ENCODE data around the gene PCSK1N. TPM values are rescaled to one million over a fixed set of nuclear protein-coding genes. Genes with fewer than 3 reads are reported as not detected.

Gene PCSK1N
- total RNA-seq, 1 experiment from 2014 or later: 0.22 TPM

- no peak for ATAC-seq
- no peak for DNase-seq (ENCODE audit: low read depth, low spot score)
- ChIA-PET CTCF (no interaction called here), RAD21 (ENCODE audit: low non-redundant PET in 1 of 2, low total read pairs in 2 of 2, uncharacterized antibody in 2 of 2, unreplicated experiment in 2 of 2) (no interaction called here), POLR2A (no interaction called here)
- Histone ChIP-seq H3K36me3 (ENCODE audit: control insufficient read depth in 1 of 2, insufficient read depth in 2 of 2, low read length in 2 of 2) (no peaks in the 10 kb centered on the region), H3K4me3 (replicated peaks in 1 of 2; ENCODE audit: low read depth in 1 of 2, low read length in 2 of 2) (no peak overlapping the region), H2AFZ (ENCODE audit: low read depth, low read length, poor library complexity, severe bottlenecking) (no peak overlapping the region), H3K79me2 (ENCODE audit: insufficient read depth, low read length) (no peaks in the 10 kb centered on the region), H3K4me2 (ENCODE audit: low read length) (no peak overlapping the region), H3K27me3 (ENCODE audit: insufficient read depth, low read length) (no peaks in the 10 kb centered on the region), H3K9me3 (ENCODE audit: control insufficient read depth in 1 of 2, insufficient read depth in 1 of 2, low read depth in 1 of 2, low read length in 2 of 2) (no peaks in the 10 kb centered on the region), H3K9ac (ENCODE audit: low read length) (no peak overlapping the region), H3K4me1 (ENCODE audit: control insufficient read depth in 1 of 2, insufficient read depth in 2 of 2, low read length in 2 of 2) (no peaks in the 10 kb centered on the region), H4K20me1 (ENCODE audit: insufficient read depth) (no peaks in the 10 kb centered on the region), H3K9me2 (ENCODE audit: insufficient read depth) (no peaks in the 10 kb centered on the region), H3K27ac (ENCODE audit: low read depth, low read length) (no peak overlapping the region)
- intact Hi-C loops (cut with micrococcal nuclease): no loop called here
- no TSS peak for BruUV-seq (replicated peaks)
- TF ChIP-seq POLR2A (IDR thresholded peaks at IDR 0.05; ENCODE audit: borderline replicate concordance, extremely low read depth, insufficient read depth, insufficient read length) (no peak), ATF3 (IDR thresholded peaks at IDR 0.05) (no peak), ZFX (IDR thresholded peaks at IDR 0.05) (no peak), FOSL1 (IDR thresholded peaks at IDR 0.05; ENCODE audit: low read depth) (no peak), EZH2 (IDR thresholded peaks at IDR 0.05) (no peak), ZNF274 (IDR thresholded peaks at IDR 0.05; ENCODE audit: low read depth, low read length) (no peak), REST (IDR thresholded peaks at IDR 0.05; ENCODE audit: low read depth) (no peak), MAX (IDR thresholded peaks at IDR 0.05) (no peak), POLR2AphosphoS5 (IDR thresholded peaks at IDR 0.05; ENCODE audit: low read depth, low read length) (no peak), EZH2phosphoT487 (IDR thresholded peaks at IDR 0.05; ENCODE audit: borderline replicate concordance) (no peak), RAD21 (IDR thresholded peaks at IDR 0.05; ENCODE audit: low read depth) (no peak), EGR1 (IDR thresholded peaks at IDR 0.05; ENCODE audit: low read depth) (no peak), TCF7L2 (IDR thresholded peaks at IDR 0.05; ENCODE audit: borderline replicate concordance, extremely low read depth, insufficient read depth, insufficient read length) (no peak), SRF (IDR thresholded peaks at IDR 0.05; ENCODE audit: low read depth) (no peak), JUND (IDR thresholded peaks at IDR 0.05) (no peak), YY1 (IDR thresholded peaks at IDR 0.05; ENCODE audit: extremely low read depth, insufficient replicate concordance, low read depth, low read length) (no peak)
These were observed 49.7 kb downstream of the PCSK1N start for GRCh38 chrX:48785540-48786214.

All from HCT116 (cell line).